Activated CD8-positive, alpha-beta T cell treated with anti-CD3 and anti-CD28 coated beads, Interleukin-2, amount 10 ng/mL, durations not matched to agents 7 days and 5 days (primary cell): Measurements from ENCODE around the gene HEATR1. TPM values are rescaled to one million over a fixed set of nuclear protein-coding genes. Genes with fewer than 3 reads are reported as not detected.

Experiments
- ATAC-seq: fragments of 150-1000 bp; cut with Tn5 transposase; one replicate; pipeline ENCODE4 v1.10.0; 2021; ENCODE audit warnings: moderate library complexity
- CTCF ChIA-PET: fragments of 350-600 bp; sonication (Branson Sonifier 250); formaldehyde crosslinking; loops from one replicate; lab custom pipeline; 2021; ENCODE audit warnings: antibody characterized with exemption; lab: Charles Lee
- POLR2A ChIA-PET: fragments of 350-600 bp; sonication (Branson Sonifier 250); formaldehyde crosslinking; loops from one replicate; lab custom pipeline; 2021; ENCODE audit warnings: antibody characterized with exemption; lab: Charles Lee
- DNase-seq: peaks from one replicate; pipeline ENCODE4 v3.0.0-alpha.2; 2020
- H3K27ac Mint-ChIP-seq: one replicate; pipeline ENCODE4 v1.8.0; 2021; ENCODE audit warnings: mild to moderate bottlenecking, mixed read lengths
- H3K27me3 Mint-ChIP-seq: one replicate; pipeline ENCODE4 v1.8.0; 2021; ENCODE audit warnings: low read depth, mixed read lengths
- H3K36me3 Mint-ChIP-seq: one replicate; pipeline ENCODE4 v1.8.0; 2021; ENCODE audit warnings: low read depth, mixed read lengths
- H3K4me1 Mint-ChIP-seq: one replicate; pipeline ENCODE4 v1.8.0; 2021; ENCODE audit warnings: low read depth, mixed read lengths
- H3K4me3 Mint-ChIP-seq: one replicate; pipeline ENCODE4 v1.8.0; 2021; ENCODE audit warnings: mild to moderate bottlenecking, mixed read lengths
- H3K9me3 Mint-ChIP-seq: one replicate; pipeline ENCODE4 v1.8.0; 2022; ENCODE audit warnings: mixed read lengths; ENCODE audit not compliant: insufficient read depth
- total RNA-seq, 2 experiments: library from RNA; stranded (reverse); gene quantifications; one replicate each; pipeline ENCODE4 v1.2.3, GENCODE V29; 2021

HEATR1 gene
- total RNA-seq: 10 to 100 TPM; 41.1 to 45.9 TPM

GRCh38 chr1:236603991-236604904 lies at the start of gene HEATR1:
HEATR1 (minus strand) TSS chr1:236604516; CDS start chr1:236604095, 421 bp downstream.
- POLR2A ChIA-PET: interaction anchor here (1.1 to 1.7 kb wide), 2 partner anchors 75 to 190 kb away, joined by 4 to 7 read pairs; partner anchors contain the start of gene MTR
- DNase-seq (peak; percentile 88), ATAC-seq (peak; percentile 92)
- H3K27ac Mint-ChIP-seq: peak within 1 kb of the TSS; percentile 95
- H3K4me1 Mint-ChIP-seq: peaks cover 25% of the 10 kb centered on the region
- H3K4me3 Mint-ChIP-seq: peak within 1 kb of the TSS; percentile 99
- H3K27me3 Mint-ChIP-seq: peaks cover 8% of the 10 kb centered on the region
- no peaks in the 10 kb centered on the region for H3K9me3 Mint-ChIP-seq
- CTCF ChIA-PET: interaction anchor here (1.0 to 1.5 kb wide), 4 partner anchors 16 to 782 kb away, joined by 3 to 4 read pairs (median 4); no protein-coding TSS in a partner anchor
- peaks cover 19% of the 10 kb centered on the region for H3K36me3 Mint-ChIP-seq

GRCh38 chr1:236645016-236645680 lies 40.8 kb upstream of the HEATR1 start:
- H3K27me3 Mint-ChIP-seq: no peaks in the 10 kb centered on the region
- H3K36me3 Mint-ChIP-seq: no peaks in the 10 kb centered on the region
- no peaks in the 10 kb centered on the region for H3K9me3 Mint-ChIP-seq
- DNase-seq (no peak), ATAC-seq (no peak)
- no peaks in the 10 kb centered on the region for H3K4me1 Mint-ChIP-seq
- ChIA-PET CTCF (no interaction called here), POLR2A (no interaction called here)
- H3K27ac Mint-ChIP-seq: no peak overlapping the region
- H3K4me3 Mint-ChIP-seq: no peak overlapping the region

- H3K9me3 Mint-ChIP-seq: no peaks in the 10 kb centered on the region
- no peaks in the 10 kb centered on the region for H3K4me1 Mint-ChIP-seq
- DNase-seq: no peak
- CTCF ChIA-PET: no interaction called here
- no peak for ATAC-seq
- H3K36me3 Mint-ChIP-seq: no peaks in the 10 kb centered on the region
- no peaks in the 10 kb centered on the region for H3K27me3 Mint-ChIP-seq
- H3K4me3 Mint-ChIP-seq: no peak overlapping the region
- POLR2A ChIA-PET: no interaction called here
- no peak overlapping the region for H3K27ac Mint-ChIP-seq
Observed at GRCh38 chr1:236642763-236643162, 38.4 kb upstream of the HEATR1 start.

- Mint-ChIP-seq H3K27ac (no peak overlapping the region), H3K27me3 (no peaks in the 10 kb centered on the region)
- POLR2A ChIA-PET: no interaction called here
Observed at GRCh38 chr1:236639686-236640085, 35.4 kb upstream of the HEATR1 start.

GRCh38 chr1:236638945-236639344 lies 34.6 kb upstream of the HEATR1 start:
- CTCF ChIA-PET: no interaction called here
- POLR2A ChIA-PET: no interaction called here
- no peak overlapping the region for H3K27ac Mint-ChIP-seq
- no peaks in the 10 kb centered on the region for H3K9me3 Mint-ChIP-seq
- no peak overlapping the region for H3K4me3 Mint-ChIP-seq
- no peaks in the 10 kb centered on the region for H3K36me3 Mint-ChIP-seq
- H3K4me1 Mint-ChIP-seq: no peaks in the 10 kb centered on the region
- H3K27me3 Mint-ChIP-seq: no peaks in the 10 kb centered on the region
- no peak for ATAC-seq
- no peak for DNase-seq

More at GRCh38 chr1:236639686-236640085, 35.4 kb upstream of the HEATR1 start:
- no peak overlapping the region for H3K4me3 Mint-ChIP-seq
- ATAC-seq (no peak), DNase-seq (no peak)
- no peaks in the 10 kb centered on the region for H3K36me3 Mint-ChIP-seq
- no peaks in the 10 kb centered on the region for H3K4me1 Mint-ChIP-seq
- CTCF ChIA-PET: no interaction called here
- no peaks in the 10 kb centered on the region for H3K9me3 Mint-ChIP-seq

- ATAC-seq: no peak
- Mint-ChIP-seq H3K9me3 (no peaks in the 10 kb centered on the region), H3K4me1 (no peaks in the 10 kb centered on the region), H3K27ac (no peak overlapping the region), H3K36me3 (no peaks in the 10 kb centered on the region), H3K4me3 (no peak overlapping the region), H3K27me3 (peaks cover 3% of the 10 kb centered on the region)
- DNase-seq: no peak
- ChIA-PET CTCF (no interaction called here), POLR2A (no interaction called here)
Observed at GRCh38 chr1:236636017-236636416, 31.7 kb upstream of the HEATR1 start.

GRCh38 chr1:236627727-236628408 lies 23.6 kb upstream of the HEATR1 start:
- POLR2A ChIA-PET: no interaction called here
- Mint-ChIP-seq H3K4me3 (no peak overlapping the region), H3K9me3 (no peaks in the 10 kb centered on the region), H3K4me1 (no peaks in the 10 kb centered on the region), H3K36me3 (no peaks in the 10 kb centered on the region), H3K27me3 (peaks cover 21% of the 10 kb centered on the region), H3K27ac (no peak overlapping the region)
- CTCF ChIA-PET: no interaction called here
- DNase-seq: no peak
- no peak for ATAC-seq

- no peak for DNase-seq
- Mint-ChIP-seq H3K27me3 (peaks cover 34% of the 10 kb centered on the region), H3K27ac (no peak overlapping the region), H3K4me1 (no peaks in the 10 kb centered on the region), H3K4me3 (no peak overlapping the region), H3K36me3 (no peaks in the 10 kb centered on the region), H3K9me3 (no peaks in the 10 kb centered on the region)
- CTCF ChIA-PET: interaction anchor here (0.8 kb wide), 1 partner anchor 13 kb away, joined by 3 read pairs; no protein-coding TSS in a partner anchor
- ATAC-seq: no peak
- POLR2A ChIA-PET: no interaction called here
Observed at GRCh38 chr1:236623371-236624166, 19.3 kb upstream of the HEATR1 start.

- no peaks in the 10 kb centered on the region for H3K36me3 Mint-ChIP-seq
- no peak overlapping the region for H3K27ac Mint-ChIP-seq
- CTCF ChIA-PET: no interaction called here
- peaks cover 32% of the 10 kb centered on the region for H3K27me3 Mint-ChIP-seq
- ATAC-seq (no peak), DNase-seq (no peak)
- no peaks in the 10 kb centered on the region for H3K9me3 Mint-ChIP-seq
- POLR2A ChIA-PET: no interaction called here
- H3K4me3 Mint-ChIP-seq: no peak overlapping the region
- no peaks in the 10 kb centered on the region for H3K4me1 Mint-ChIP-seq
Observed at GRCh38 chr1:236622407-236622806, 18.1 kb upstream of the HEATR1 start.

GRCh38 chr1:236619398-236619797 lies 15.1 kb upstream of the HEATR1 start:
- ATAC-seq: no peak
- Mint-ChIP-seq H3K9me3 (no peaks in the 10 kb centered on the region), H3K4me3 (no peak overlapping the region), H3K36me3 (no peaks in the 10 kb centered on the region), H3K27me3 (peaks cover 34% of the 10 kb centered on the region), H3K4me1 (no peaks in the 10 kb centered on the region), H3K27ac (no peak overlapping the region)
- no peak for DNase-seq
- ChIA-PET POLR2A (no interaction called here), CTCF (no interaction called here)

- ChIA-PET POLR2A (no interaction called here), CTCF (no interaction called here)
- no peak overlapping the region for H3K27ac Mint-ChIP-seq
- H3K36me3 Mint-ChIP-seq: no peaks in the 10 kb centered on the region
- no peaks in the 10 kb centered on the region for H3K4me1 Mint-ChIP-seq
- H3K9me3 Mint-ChIP-seq: no peaks in the 10 kb centered on the region
- no peak for ATAC-seq
- no peak for DNase-seq
- peaks cover 31% of the 10 kb centered on the region for H3K27me3 Mint-ChIP-seq
- no peak overlapping the region for H3K4me3 Mint-ChIP-seq
Observed at GRCh38 chr1:236618507-236618906, 14.2 kb upstream of the HEATR1 start.
